Upper lobe of left lung (tissue), 4 donors: ENCODE measurements around the gene GUCA2A.

ENCODE experiments used
- POLR2AphosphoS5 ChIP-seq, 2 donors: sonication (generic); formaldehyde crosslinking; IDR thresholded peaks; one replicate each; pipeline ENCODE4 v1.5.1; 2017; ENCODE audit warnings: antibody characterized with exemption in 2 of 2
- TF ChIP-seq, protein P1 (sequence below), 6 experiments: fragments of 450-650 bp in 4 of 6; fragments of 200-600 bp in 2 of 6; sonication (generic) in 2 of 6; IDR thresholded peaks; one replicate each; pipeline ENCODE4 v1.5.1; 2016 to 2019; ENCODE audit warnings: antibody characterized with exemption in 6 of 6

DNA sequence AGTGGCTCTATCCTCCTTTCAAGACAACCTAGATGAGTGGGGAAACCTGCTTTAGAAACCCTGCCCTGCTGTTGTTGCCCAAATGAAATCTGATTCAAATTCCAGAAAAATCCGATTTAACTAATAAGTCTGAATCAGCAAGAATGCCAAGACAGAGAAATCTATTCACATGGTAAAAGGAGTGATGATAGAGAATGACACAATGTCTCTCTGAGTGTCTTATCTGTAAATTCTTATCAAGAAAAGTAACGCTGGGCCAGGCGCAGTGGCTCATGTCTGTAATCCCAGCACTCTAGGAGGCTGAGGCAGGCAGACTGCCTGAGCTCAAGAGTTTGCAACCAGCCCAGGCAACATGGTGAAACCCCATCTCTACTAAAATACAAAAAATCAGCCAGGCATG is 13.7 kb upstream of the GUCA2A start:
- TF ChIP-seq, protein P1, sequence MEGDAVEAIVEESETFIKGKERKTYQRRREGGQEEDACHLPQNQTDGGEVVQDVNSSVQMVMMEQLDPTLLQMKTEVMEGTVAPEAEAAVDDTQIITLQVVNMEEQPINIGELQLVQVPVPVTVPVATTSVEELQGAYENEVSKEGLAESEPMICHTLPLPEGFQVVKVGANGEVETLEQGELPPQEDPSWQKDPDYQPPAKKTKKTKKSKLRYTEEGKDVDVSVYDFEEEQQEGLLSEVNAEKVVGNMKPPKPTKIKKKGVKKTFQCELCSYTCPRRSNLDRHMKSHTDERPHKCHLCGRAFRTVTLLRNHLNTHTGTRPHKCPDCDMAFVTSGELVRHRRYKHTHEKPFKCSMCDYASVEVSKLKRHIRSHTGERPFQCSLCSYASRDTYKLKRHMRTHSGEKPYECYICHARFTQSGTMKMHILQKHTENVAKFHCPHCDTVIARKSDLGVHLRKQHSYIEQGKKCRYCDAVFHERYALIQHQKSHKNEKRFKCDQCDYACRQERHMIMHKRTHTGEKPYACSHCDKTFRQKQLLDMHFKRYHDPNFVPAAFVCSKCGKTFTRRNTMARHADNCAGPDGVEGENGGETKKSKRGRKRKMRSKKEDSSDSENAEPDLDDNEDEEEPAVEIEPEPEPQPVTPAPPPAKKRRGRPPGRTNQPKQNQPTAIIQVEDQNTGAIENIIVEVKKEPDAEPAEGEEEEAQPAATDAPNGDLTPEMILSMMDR (IDR thresholded peaks at IDR 0.05), result no peak
- no peak for TF ChIP-seq POLR2AphosphoS5 (IDR thresholded peaks at IDR 0.05)
